ENCODE data around the gene SHOX. TPM values are rescaled to one million over a fixed set of nuclear protein-coding genes. Genes with fewer than 3 reads are reported as not detected.

SHOX gene
- total RNA-seq, 1 donor from 2014 or later, result 0.16 TPM

DNA sequence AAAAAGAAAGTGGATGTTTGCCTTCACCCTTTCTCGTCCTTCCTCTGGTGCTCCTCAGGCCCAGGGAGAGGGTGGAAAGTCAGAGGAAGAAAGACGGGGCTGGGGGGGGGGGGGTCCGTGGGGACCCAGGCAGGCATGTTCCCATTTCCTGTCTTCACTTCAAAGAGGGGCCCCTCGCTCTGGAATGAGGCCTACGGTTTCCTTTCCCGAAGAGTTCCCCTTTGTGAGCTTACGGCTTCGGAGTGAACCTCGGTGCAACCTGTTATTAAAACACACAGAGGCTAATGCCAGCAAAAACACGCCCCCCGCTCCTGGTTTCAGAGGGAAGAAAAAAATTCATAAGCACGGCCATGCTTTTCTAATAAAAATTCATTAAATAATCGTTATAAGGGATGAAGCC lies 40.1 kb downstream of the SHOX start:
- H3K36me3 Mint-ChIP-seq (ENCODE audit: low read depth), result peaks cover 3% of the 10 kb centered on the region

DNA sequence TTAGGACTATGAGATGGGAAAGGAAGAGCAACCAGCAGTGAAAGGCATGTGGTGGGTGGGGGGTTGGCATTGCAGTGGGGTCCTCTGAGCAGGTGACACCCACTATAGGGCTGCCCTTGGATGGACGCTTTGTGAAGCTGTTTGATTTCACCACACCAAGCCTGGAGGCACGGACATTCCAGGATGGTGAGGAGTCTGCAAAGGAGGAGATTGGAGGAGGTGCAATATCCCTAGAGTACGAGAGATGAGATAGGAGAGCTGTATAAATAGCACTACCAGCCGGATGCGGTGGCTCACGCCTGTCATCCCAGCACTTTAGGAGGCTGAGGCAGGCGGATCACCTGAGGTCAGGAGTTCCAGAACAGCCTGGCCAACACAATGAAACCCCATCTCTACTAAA lies 42.3 kb downstream of the SHOX start:
- Mint-ChIP-seq H3K36me3 (ENCODE audit: low read depth) (peaks cover 3% of the 10 kb centered on the region), H3K27ac (ENCODE audit: unreplicated experiment) (no peak overlapping the region), H3K27me3 (ENCODE audit: low read depth) (peaks cover 19% of the 10 kb centered on the region), H3K4me3 (no peak overlapping the region), H3K9me3 (no peaks in the 10 kb centered on the region), H3K4me1 (peaks cover 30% of the 10 kb centered on the region)
- DNase-seq (ENCODE audit: low read depth, low spot score), result no peak
- TF ChIP-seq, protein P1, sequence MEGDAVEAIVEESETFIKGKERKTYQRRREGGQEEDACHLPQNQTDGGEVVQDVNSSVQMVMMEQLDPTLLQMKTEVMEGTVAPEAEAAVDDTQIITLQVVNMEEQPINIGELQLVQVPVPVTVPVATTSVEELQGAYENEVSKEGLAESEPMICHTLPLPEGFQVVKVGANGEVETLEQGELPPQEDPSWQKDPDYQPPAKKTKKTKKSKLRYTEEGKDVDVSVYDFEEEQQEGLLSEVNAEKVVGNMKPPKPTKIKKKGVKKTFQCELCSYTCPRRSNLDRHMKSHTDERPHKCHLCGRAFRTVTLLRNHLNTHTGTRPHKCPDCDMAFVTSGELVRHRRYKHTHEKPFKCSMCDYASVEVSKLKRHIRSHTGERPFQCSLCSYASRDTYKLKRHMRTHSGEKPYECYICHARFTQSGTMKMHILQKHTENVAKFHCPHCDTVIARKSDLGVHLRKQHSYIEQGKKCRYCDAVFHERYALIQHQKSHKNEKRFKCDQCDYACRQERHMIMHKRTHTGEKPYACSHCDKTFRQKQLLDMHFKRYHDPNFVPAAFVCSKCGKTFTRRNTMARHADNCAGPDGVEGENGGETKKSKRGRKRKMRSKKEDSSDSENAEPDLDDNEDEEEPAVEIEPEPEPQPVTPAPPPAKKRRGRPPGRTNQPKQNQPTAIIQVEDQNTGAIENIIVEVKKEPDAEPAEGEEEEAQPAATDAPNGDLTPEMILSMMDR (conservative IDR thresholded peaks at IDR 0.05), result no peak

More for the DNA sequence above, 40.1 kb downstream of the SHOX start:
- peak overlapping the region; percentile 45 for H3K4me3 Mint-ChIP-seq
- DNase-seq (ENCODE audit: low read depth, low spot score), result no peak
- peaks cover 18% of the 10 kb centered on the region for H3K27me3 Mint-ChIP-seq (ENCODE audit: low read depth)
- H3K9me3 Mint-ChIP-seq, result peaks cover under 1% of the 10 kb centered on the region
- H3K27ac Mint-ChIP-seq (ENCODE audit: unreplicated experiment), result no peak overlapping the region
- peaks cover 32% of the 10 kb centered on the region for H3K4me1 Mint-ChIP-seq
- TF ChIP-seq, protein P1 (conservative IDR thresholded peaks at IDR 0.05), result no peak

DNA sequence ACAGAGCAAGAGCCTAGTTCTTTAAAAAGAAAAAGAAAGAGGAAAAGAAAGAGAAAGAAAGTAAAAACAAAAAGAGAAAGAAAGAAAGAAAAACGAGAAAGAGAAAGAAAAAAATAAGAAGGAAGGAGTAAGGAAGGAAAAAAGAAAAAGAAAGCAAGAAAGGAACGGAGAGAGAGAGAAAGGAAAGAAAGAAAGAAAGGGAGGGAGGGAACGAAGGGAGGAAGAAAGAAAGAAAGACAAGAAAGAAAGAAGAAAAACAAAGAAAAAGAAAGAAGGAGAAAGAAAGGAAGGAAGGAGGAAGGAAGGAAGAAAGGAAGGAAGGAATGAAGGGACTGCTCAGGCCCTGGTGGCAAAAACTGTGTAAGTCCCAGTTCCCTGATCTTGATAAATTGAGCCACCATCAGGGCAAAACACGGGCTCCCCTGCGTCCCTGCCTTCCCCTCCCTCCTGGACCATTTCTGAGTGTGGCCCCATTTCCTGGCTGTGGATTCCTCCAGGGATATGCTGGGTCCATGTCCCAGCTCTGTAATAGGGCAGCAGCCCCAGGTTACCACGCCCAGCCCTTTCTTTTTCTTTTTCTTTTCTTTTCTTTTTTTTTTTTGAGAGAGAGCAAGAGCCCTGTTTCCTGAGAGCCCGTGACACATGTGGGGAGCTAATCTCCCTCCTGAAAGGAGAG lies 44.8 kb downstream of the SHOX start:
- peak overlapping the region; percentile 92 for H3K27ac Mint-ChIP-seq (ENCODE audit: unreplicated experiment)
- no peak for DNase-seq (ENCODE audit: low read depth, low spot score)
- H3K27me3 Mint-ChIP-seq (ENCODE audit: low read depth), result peaks cover 32% of the 10 kb centered on the region
- peaks cover 3% of the 10 kb centered on the region for H3K36me3 Mint-ChIP-seq (ENCODE audit: low read depth)
- TF ChIP-seq, protein P1 (conservative IDR thresholded peaks at IDR 0.05), result no peak
- no peaks in the 10 kb centered on the region for H3K9me3 Mint-ChIP-seq
- H3K4me3 Mint-ChIP-seq, result peak overlapping the region; percentile 29
- H3K4me1 Mint-ChIP-seq, result peaks cover 45% of the 10 kb centered on the region

DNA sequence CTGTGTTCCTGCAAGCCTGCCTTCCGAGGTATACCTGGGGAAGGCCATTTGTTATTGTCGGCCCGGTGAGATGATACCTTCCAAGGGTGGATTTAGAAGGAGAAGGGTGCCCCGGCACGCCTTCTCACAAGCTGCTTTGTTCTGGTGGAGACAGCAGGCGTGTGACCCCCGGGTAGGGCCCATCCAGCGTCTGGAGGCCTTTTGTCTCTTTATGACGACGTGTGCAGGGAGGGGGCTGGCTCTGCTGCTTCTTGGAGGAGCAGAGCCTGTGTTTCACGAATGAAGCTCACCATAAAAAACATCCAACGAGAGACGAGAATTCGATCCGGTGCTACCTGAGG lies 45.3 kb downstream of the SHOX start:
- peak; percentile 35 for DNase-seq (ENCODE audit: low read depth, low spot score)
- Mint-ChIP-seq H3K27me3 (ENCODE audit: low read depth) (peaks cover 34% of the 10 kb centered on the region), H3K4me1 (peaks cover 41% of the 10 kb centered on the region), H3K27ac (ENCODE audit: unreplicated experiment) (peak overlapping the region; percentile 92), H3K4me3 (peak overlapping the region; percentile 29), H3K36me3 (ENCODE audit: low read depth) (peaks cover 3% of the 10 kb centered on the region), H3K9me3 (no peaks in the 10 kb centered on the region)
- TF ChIP-seq, protein P1 (conservative IDR thresholded peaks at IDR 0.05), result no peak

DNA sequence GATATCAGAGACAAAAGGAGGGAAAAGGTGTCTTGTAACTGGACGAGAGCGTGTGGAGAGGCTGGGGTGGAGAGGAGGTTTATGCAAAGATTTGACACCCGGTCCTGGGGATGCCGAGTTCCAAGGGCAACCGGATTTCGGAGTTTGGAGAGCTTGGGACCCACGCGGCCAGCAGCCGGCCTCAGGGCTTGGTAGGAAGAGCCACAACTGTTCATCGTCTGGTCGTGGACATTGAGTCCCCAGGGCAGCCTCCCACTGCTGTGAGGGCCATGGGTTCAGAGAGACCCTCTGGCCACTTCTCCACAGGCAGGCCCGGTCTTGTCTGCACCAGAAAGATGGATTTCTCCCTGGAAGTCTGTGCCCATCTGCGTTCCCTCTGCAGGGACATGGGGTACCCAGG lies 46.8 kb downstream of the SHOX start:
- Mint-ChIP-seq H3K27ac (ENCODE audit: unreplicated experiment) (no peak overlapping the region), H3K36me3 (ENCODE audit: low read depth) (peaks cover 3% of the 10 kb centered on the region), H3K4me1 (peaks cover 40% of the 10 kb centered on the region), H3K27me3 (ENCODE audit: low read depth) (peaks cover 45% of the 10 kb centered on the region), H3K4me3 (no peak overlapping the region), H3K9me3 (no peaks in the 10 kb centered on the region)
- no peak for DNase-seq (ENCODE audit: low read depth, low spot score)
- TF ChIP-seq, protein P1 (conservative IDR thresholded peaks at IDR 0.05), result no peak
